GM18508 (cell line): ENCODE results near the gene NSUN6.

Experiments used
- ATAC-seq: cut with Tn5 transposase; IDR thresholded peaks from one replicate; pipeline ENCODE4 v1.9.1; 2021; ENCODE audit warnings: moderate number of reproducible peaks; ENCODE audit not compliant: insufficient read depth, unreplicated experiment

Gene NSUN6

GRCh38 chr10:18651324-18652007, at the start of gene NSUN6:
Gene NSUN6 (minus strand): TSS chr10:18651587. CDS start chr10:18651203, 384 bp downstream.
- ATAC-seq: peak; percentile 87

GRCh38 chr10:18699849-18700840, 48.8 kb upstream of the NSUN6 start:
- no peak for ATAC-seq

DNA sequence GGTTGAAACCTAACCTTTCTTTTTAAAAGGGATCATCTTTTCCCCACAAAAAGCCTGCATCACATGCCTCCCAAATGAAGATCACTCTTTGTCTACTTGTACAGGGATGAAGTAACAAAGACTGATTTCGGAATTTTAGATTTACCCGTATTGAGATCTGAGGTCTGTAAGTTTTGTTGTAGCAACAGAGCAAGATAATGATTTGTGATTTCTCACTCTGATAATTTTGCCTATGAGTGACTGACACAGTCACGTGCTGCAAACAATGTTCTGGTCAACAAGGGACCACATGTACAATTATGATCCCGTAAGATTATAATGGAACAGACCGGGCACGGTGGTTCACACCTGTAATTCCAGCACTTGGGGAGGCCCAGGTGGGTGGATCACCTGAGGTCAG, 39.2 kb upstream of the NSUN6 start:
- no peak for ATAC-seq

- no peak for ATAC-seq
Observed at GRCh38 chr10:18689498-18689897, 38.1 kb upstream of the NSUN6 start.

- ATAC-seq: no peak
Observed at GRCh38 chr10:18687706-18688105, 36.3 kb upstream of the NSUN6 start.

GRCh38 chr10:18687195-18687594, 35.8 kb upstream of the NSUN6 start:
- ATAC-seq: no peak

DNA sequence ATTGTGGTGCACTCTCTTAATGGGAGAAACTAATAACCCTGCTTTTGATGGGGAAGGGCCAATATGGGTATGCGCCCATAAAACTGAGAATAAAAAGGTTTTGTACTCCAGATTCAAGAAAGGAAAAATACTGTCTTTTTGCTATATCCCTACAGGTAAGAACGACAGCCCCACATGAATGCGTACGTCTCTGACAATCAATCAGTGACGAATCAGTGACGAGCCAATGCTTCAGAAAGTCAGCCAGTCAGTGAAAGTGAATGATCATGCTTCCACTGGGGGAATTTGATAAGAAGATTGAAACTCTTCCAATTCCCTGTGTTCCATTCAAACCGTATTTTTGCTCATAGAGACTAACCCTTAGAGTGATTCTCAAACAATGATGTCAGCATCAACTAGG, 34.2 kb upstream of the NSUN6 start:
- ATAC-seq: no peak

DNA sequence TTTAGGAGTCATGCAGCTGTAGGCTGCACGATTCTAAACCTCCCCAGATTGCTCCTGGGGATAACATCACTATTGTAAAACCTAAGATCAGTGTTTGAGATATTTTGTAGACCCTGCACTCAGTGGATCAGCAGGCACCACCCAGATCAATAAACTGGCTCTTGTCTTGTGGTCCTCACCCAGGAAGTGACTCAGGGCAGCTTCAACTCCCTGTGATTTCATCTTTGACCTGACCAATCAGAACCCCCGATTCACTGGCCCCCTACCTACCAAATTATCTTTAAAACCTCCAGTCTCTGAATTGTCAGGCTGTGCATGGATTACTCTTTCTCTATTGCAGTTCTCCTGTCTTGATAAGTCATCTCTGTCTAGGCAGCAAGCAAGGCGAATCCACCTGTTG, 33.6 kb upstream of the NSUN6 start:
- ATAC-seq: no peak

DNA sequence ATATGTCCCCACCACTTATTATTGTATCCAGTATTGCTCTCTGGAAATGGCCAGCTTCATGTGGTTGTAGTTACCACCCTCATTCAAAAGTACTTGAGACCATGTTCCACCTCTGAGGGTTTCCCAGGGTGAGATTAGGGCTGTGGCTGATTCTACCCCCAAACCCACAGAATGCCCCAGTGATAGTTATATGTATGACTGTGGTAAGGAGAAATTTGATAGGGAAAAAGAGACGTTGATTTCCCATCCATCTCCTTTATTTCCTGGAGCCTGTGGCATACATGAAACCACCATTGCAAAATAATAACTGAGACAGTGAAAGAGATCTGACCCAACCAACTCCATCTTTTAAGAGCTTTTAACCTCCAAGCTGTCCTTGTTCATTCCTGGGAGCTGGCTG, 33.0 kb upstream of the NSUN6 start:
- ATAC-seq: no peak

GRCh38 chr10:18683427-18683826, 32.0 kb upstream of the NSUN6 start:
- no peak for ATAC-seq

DNA sequence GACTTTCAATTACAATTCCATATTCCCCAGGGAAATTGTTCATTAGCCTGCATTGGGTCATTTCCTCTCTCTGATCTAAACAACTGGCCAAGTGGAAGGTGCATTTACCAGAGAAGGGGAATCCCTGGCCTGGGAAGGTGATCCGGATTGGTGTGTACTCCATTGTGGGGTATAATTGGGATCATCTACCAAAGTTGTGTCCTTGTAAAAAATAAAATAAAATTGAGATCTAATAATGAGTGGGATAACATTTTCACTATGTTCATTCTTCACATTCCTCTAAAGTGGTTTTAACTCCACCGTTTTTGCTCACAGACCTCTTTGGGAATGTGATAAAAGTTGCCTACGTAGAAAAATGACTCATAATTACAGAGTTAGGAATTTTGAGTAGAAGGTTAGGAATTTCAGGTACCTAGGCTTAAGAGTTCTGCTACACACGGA, 30.6 kb upstream of the NSUN6 start:
- ATAC-seq: no peak

- ATAC-seq: no peak
Observed at GRCh38 chr10:18681366-18681765, 30.0 kb upstream of the NSUN6 start.

DNA sequence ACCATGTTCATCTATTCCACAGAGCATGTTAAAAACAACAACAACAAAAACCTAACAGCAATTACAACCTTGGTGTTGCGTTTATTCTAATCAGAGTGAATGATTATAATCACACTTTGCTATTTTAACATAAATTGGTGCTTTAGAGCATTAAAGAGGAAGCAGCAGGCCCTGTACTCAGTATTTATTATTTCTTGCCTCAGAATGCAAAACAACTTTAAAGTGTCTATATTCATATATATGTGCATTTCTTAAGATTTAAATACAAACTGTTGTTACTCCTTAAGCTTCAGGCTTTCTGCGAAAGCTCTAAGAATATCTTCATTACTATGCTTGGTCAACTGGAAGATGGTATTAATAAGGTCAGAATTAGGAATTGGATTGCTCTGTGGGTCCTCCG, 29.4 kb upstream of the NSUN6 start:
- no peak for ATAC-seq

- no peak for ATAC-seq
Observed at GRCh38 chr10:18675086-18675801, 23.9 kb upstream of the NSUN6 start.

- no peak for ATAC-seq
Observed at GRCh38 chr10:18668026-18668425, 16.6 kb upstream of the NSUN6 start.

DNA sequence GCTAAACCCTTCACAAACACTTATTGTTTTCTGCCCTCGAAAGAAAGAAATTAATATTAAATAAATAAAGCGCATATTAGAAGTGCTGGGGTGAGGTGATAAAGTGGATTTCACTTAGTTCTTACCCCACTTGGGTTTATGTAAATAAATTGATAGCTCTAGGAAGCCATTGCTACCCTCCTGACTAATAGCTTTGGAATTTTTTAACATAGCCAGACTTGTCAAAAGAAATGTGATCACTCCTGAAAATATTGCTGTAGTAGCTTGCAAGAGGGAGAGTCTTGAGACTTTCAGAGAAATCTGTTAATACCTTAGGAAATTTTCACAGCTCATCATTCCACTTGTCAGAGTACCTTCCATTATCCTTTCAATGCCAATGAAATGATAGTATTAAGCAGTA, 15.4 kb upstream of the NSUN6 start:
- ATAC-seq: no peak

- no peak for ATAC-seq
Observed at GRCh38 chr10:18665815-18666558, 14.6 kb upstream of the NSUN6 start.

- ATAC-seq: no peak
Observed at GRCh38 chr10:18664841-18665478, 13.6 kb upstream of the NSUN6 start.

GRCh38 chr10:18660816-18661431, 9.5 kb upstream of the NSUN6 start:
- ATAC-seq: no peak
